Esophagus muscularis mucosa (tissue), 4 donors: Measurements from ENCODE around the gene AFM.

Source experiments
- EP300 ChIP-seq: sonication (generic); formaldehyde crosslinking; IDR thresholded peaks from one replicate; pipeline ENCODE4 v1.6.1; 2017; ENCODE audit warnings: antibody characterized with exemption
- POLR2A ChIP-seq: fragments of 450-650 bp; IDR thresholded peaks from one replicate; pipeline ENCODE4 v1.6.1; 2017; ENCODE audit warnings: antibody characterized with exemption, moderate library complexity, mild to moderate bottlenecking, low read depth
- TF ChIP-seq, protein P1 (sequence below), 3 experiments: fragments of 200-600 bp in 2 of 3; fragments of 450-650 bp in 1 of 3; sonication (generic) in 2 of 3; IDR thresholded peaks; one replicate each; pipeline ENCODE4 v1.5.1; 2017 to 2019; ENCODE audit warnings: antibody characterized with exemption in 3 of 3, mild to moderate bottlenecking in 2 of 3, moderate library complexity in 1 of 3

DNA sequence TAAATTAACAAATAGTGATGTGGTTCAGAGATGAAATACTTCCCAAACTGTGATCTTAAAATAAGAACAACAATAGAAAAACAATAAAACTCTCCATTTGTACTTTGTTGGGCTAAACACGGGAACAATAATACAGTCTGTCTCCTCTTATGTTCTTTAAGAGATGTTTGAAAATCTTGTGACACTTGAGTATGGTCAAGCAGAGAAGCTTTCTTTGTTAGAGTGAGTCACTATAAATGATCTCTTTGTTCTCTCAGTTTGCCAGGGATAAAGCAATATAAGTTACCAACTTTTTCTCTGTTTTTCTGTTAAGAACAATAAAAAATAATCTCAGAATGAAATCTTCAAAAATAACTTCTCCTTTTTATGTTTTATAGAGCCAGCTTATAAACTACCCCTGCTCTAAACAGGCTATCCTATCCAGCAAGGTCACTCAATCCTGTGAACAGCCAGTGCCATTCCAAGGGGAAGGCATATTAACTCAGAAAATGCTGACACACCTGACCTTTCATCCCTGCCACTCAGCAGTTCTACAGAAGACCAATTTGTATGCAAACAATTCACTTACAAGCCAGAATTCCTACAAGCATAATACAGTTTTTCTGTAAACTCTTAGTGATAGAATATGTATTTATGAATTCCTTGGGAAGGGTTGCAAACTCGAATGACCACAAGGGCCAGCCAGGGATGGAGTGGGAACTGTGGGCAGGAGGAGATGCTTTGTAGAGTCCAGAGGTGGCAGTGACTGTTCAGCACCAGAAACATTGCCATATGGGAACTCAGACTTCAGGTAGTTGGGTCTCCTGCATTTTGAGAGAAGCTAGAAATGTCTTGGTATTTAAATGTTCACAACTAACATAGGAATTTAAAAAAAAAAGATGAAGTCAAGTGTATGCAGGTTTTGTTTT lies 52.2 kb downstream of the AFM start:
- TF ChIP-seq EP300, result no peak
- TF ChIP-seq, protein P1, sequence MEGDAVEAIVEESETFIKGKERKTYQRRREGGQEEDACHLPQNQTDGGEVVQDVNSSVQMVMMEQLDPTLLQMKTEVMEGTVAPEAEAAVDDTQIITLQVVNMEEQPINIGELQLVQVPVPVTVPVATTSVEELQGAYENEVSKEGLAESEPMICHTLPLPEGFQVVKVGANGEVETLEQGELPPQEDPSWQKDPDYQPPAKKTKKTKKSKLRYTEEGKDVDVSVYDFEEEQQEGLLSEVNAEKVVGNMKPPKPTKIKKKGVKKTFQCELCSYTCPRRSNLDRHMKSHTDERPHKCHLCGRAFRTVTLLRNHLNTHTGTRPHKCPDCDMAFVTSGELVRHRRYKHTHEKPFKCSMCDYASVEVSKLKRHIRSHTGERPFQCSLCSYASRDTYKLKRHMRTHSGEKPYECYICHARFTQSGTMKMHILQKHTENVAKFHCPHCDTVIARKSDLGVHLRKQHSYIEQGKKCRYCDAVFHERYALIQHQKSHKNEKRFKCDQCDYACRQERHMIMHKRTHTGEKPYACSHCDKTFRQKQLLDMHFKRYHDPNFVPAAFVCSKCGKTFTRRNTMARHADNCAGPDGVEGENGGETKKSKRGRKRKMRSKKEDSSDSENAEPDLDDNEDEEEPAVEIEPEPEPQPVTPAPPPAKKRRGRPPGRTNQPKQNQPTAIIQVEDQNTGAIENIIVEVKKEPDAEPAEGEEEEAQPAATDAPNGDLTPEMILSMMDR (IDR thresholded peaks at IDR 0.05), result no peak
- TF ChIP-seq POLR2A, result no peak
